Neural progenitor cell (in vitro differentiated cells): ENCODE results near the gene DDIAS.

Experiments used
- CTCF ChIP-seq: fragments of 200-600 bp; sonication (generic); IDR thresholded peaks from 2 replicates; pipeline ENCODE4 v1.5.1; 2017; ENCODE audit warnings: antibody characterized with exemption, mild to moderate bottlenecking
- EZH2 ChIP-seq: fragments of 200-600 bp; sonication (generic); IDR thresholded peaks from 2 replicates; pipeline ENCODE4 v1.6.1; 2017; ENCODE audit warnings: antibody characterized with exemption, mild to moderate bottlenecking, moderate library complexity
- EZH2phosphoT487 ChIP-seq: fragments of 200-600 bp; sonication (generic); IDR thresholded peaks from 2 replicates; pipeline ENCODE4 v1.6.1; 2017; ENCODE audit warnings: antibody characterized with exemption

- TF ChIP-seq CTCF (no peak), EZH2phosphoT487 (no peak), EZH2 (no peak)
Measured at GRCh38 chr11:82936261-82936660, 34.7 kb downstream of the DDIAS start.
